OCI-LY1 (cell line): ENCODE data around the gene FKRP.

Experiments
- H2AFZ ChIP-seq: fragments of 200-600 bp; sonication (generic), shearing (Covaris generic); 2 replicates; pipeline ENCODE4 v1.6.0; 2014; ENCODE audit warnings: antibody characterized with exemption, mild to moderate bottlenecking, low read length
- H3F3A ChIP-seq: fragments of 200-600 bp; sonication (generic), shearing (Covaris generic); 2 replicates; pipeline ENCODE4 v1.6.0; 2014; ENCODE audit warnings: mild to moderate bottlenecking, antibody characterized with exemption, low read length, moderate library complexity; ENCODE audit not compliant: insufficient read depth
- H3K27ac ChIP-seq: fragments of 200-600 bp; sonication (generic); 2 replicates; pipeline ENCODE4 v1.5.1; 2014; ENCODE audit warnings: low read length, mixed run types, mild to moderate bottlenecking, low read depth; ENCODE audit not compliant: poor library complexity, severe bottlenecking
- H3K27me3 ChIP-seq: fragments of 200-600 bp; sonication (generic); 2 replicates; pipeline ENCODE4 v1.6.0; 2014; ENCODE audit warnings: antibody characterized with exemption, mild to moderate bottlenecking, low read length, moderate library complexity; ENCODE audit not compliant: insufficient read depth
- H3K36me3 ChIP-seq: fragments of 200-600 bp; sonication (generic); 2 replicates; pipeline ENCODE4 v1.6.1; 2014; ENCODE audit warnings: mild to moderate bottlenecking, antibody characterized with exemption, low read length, moderate library complexity, mixed read lengths; ENCODE audit not compliant: insufficient read depth
- H3K4me1 ChIP-seq: fragments of 200-600 bp; sonication (generic); 2 replicates; pipeline ENCODE4 v1.5.1; 2014; ENCODE audit warnings: mild to moderate bottlenecking, low read length, moderate library complexity; ENCODE audit not compliant: insufficient read depth, severe bottlenecking
- H3K4me2 ChIP-seq: fragments of 200-600 bp; sonication (generic), shearing (Covaris generic); 2 replicates; pipeline ENCODE4 v1.6.1; 2014; ENCODE audit warnings: low read length
- H3K4me3 ChIP-seq: fragments of 200-600 bp; sonication (generic); 2 replicates; pipeline ENCODE4 v1.5.1; 2014; ENCODE audit warnings: low read length, low read depth, mild to moderate bottlenecking, mixed read lengths; ENCODE audit not compliant: poor library complexity, severe bottlenecking
- H3K79me2 ChIP-seq: fragments of 200-600 bp; shearing (Covaris generic); 2 replicates; pipeline ENCODE4 v1.6.1; 2016; ENCODE audit warnings: mixed run types, low read length, mixed read lengths; ENCODE audit not compliant: insufficient read depth
- H3K9ac ChIP-seq: fragments of 200-600 bp; sonication (generic), shearing (Covaris generic); 2 replicates; pipeline ENCODE4 v1.6.1; 2014; ENCODE audit warnings: mild to moderate bottlenecking, low read length, mixed read lengths
- H3K9me2 ChIP-seq: fragments of 200-600 bp; sonication (generic), shearing (Covaris generic); 2 replicates; pipeline ENCODE4 v1.6.1; 2014; ENCODE audit warnings: low read depth, mild to moderate bottlenecking, low read length, mixed read lengths
- H3K9me3 ChIP-seq: fragments of 200-600 bp; shearing (Covaris generic); 2 replicates; pipeline ENCODE4 v1.6.1; 2014; ENCODE audit warnings: low read length, mixed read lengths
- H4K20me1 ChIP-seq: fragments of 200-600 bp; sonication (generic), shearing (Covaris generic); 2 replicates; pipeline ENCODE4 v1.6.0; 2016; ENCODE audit warnings: mild to moderate bottlenecking, low read length; ENCODE audit not compliant: insufficient read depth
- EZH2 ChIP-seq: fragments of 200-600 bp; sonication (generic), shearing (Covaris generic); IDR thresholded peaks from 2 replicates; pipeline ENCODE4 v1.8.0; 2017; ENCODE audit warnings: borderline replicate concordance, mixed run types, mild to moderate bottlenecking, antibody characterized with exemption, low read length, moderate library complexity, mixed read lengths
- TF ChIP-seq, protein P1 (sequence below): fragments of 200-600 bp; sonication (generic), shearing (Covaris generic); IDR thresholded peaks from 2 replicates; pipeline ENCODE4 v1.5.1; 2017; ENCODE audit warnings: mild to moderate bottlenecking, antibody characterized with exemption, low read length, moderate library complexity, mixed read lengths

The FKRP gene, protein sequence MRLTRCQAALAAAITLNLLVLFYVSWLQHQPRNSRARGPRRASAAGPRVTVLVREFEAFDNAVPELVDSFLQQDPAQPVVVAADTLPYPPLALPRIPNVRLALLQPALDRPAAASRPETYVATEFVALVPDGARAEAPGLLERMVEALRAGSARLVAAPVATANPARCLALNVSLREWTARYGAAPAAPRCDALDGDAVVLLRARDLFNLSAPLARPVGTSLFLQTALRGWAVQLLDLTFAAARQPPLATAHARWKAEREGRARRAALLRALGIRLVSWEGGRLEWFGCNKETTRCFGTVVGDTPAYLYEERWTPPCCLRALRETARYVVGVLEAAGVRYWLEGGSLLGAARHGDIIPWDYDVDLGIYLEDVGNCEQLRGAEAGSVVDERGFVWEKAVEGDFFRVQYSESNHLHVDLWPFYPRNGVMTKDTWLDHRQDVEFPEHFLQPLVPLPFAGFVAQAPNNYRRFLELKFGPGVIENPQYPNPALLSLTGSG

DNA sequence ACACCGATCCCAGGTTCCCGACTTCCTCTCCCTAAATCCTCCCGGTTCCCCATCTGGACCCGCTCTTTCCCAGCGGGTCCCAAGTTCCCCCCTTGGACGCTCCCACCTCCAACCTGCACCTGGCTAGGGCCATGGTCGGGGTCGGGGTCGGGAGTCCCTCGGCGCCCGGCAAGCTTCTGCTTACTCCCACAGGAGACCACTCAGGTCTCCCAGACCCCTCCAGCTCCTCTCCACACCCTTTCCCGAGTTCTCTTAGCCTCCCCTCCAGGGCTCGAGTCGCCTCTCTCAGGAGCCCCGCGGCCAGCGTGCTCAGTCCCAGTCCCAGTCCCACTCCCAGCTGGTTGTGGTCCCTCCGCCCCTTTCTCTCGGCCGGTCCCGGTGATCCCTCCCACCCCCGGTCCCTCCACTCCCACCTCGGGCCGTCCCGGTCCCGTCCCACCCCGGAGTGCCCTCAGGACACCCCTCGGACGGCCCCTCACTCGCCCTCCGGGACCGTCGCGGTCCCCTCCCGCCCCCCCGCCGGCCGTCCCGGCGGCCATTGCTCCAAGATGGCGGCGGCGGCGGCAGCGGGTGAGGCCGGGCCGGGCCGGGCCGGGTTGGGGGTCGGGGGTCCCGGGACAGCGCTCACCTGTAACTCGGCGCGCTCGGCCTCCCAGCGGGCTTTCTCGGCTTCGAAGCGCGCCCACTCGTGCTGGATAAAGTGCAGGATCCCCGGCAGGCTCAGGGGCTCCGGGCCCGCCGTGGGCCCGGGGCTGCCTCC lies at the start of gene FKRP:
FKRP (plus strand) TSS at position 537 of the 760 bp plus-strand sequence. CDS start 9,394 bp downstream, outside the sequence.
- no peak within 1 kb of the TSS for H2AFZ ChIP-seq
- peak within 1 kb of the TSS; percentile 2 for H3K27ac ChIP-seq
- no peaks in the 10 kb centered on the region for H3K9me3 ChIP-seq
- H3K4me1 ChIP-seq = peaks cover 49% of the 10 kb centered on the region
- H3K4me2 ChIP-seq = peak within 1 kb of the TSS; percentile 75
- H3K9me2 ChIP-seq = no peaks in the 10 kb centered on the region
- TF ChIP-seq EZH2 = no peak
- TF ChIP-seq, protein P1, sequence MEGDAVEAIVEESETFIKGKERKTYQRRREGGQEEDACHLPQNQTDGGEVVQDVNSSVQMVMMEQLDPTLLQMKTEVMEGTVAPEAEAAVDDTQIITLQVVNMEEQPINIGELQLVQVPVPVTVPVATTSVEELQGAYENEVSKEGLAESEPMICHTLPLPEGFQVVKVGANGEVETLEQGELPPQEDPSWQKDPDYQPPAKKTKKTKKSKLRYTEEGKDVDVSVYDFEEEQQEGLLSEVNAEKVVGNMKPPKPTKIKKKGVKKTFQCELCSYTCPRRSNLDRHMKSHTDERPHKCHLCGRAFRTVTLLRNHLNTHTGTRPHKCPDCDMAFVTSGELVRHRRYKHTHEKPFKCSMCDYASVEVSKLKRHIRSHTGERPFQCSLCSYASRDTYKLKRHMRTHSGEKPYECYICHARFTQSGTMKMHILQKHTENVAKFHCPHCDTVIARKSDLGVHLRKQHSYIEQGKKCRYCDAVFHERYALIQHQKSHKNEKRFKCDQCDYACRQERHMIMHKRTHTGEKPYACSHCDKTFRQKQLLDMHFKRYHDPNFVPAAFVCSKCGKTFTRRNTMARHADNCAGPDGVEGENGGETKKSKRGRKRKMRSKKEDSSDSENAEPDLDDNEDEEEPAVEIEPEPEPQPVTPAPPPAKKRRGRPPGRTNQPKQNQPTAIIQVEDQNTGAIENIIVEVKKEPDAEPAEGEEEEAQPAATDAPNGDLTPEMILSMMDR = no peak
- no peaks in the 10 kb centered on the region for H3K27me3 ChIP-seq
- H3K4me3 ChIP-seq = peak within 1 kb of the TSS; percentile 86
- no peaks in the 10 kb centered on the region for H3F3A ChIP-seq
- H4K20me1 ChIP-seq = no peaks in the 10 kb centered on the region
- H3K9ac ChIP-seq = peak within 1 kb of the TSS; percentile 91
- H3K36me3 ChIP-seq = peaks cover 19% of the 10 kb centered on the region; the same call in 1 of the 2 replicates
- H3K79me2 ChIP-seq = peaks cover 50% of the 10 kb centered on the region

DNA sequence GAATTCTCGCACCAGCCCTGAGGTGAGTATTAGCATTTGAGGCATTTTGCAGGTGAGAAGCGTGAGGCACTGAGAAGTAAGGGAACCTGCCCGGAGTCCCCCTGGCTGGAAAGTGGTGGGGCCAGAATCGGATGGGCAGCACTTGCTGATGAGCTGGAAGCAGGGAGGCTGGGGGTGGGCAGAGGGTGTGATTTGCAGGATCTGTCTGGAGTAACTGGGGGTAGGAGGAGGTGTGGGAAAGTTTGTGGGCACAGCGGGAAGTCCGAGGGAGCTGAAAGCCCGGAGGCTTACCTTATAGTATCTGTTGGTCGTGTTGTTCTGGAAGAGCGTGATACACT lies 49.0 kb upstream of the FKRP start:
- Histone ChIP-seq H2AFZ (no peak overlapping the region), H4K20me1 (no peaks in the 10 kb centered on the region), H3K9ac (no peak overlapping the region), H3K36me3 (peaks cover 85% of the 10 kb centered on the region), H3K79me2 (no peaks in the 10 kb centered on the region), H3K4me2 (no peak overlapping the region), H3K4me1 (no peaks in the 10 kb centered on the region), H3F3A (no peaks in the 10 kb centered on the region), H3K27ac (no peak overlapping the region), H3K9me2 (no peaks in the 10 kb centered on the region), H3K27me3 (no peaks in the 10 kb centered on the region), H3K4me3 (no peak overlapping the region), H3K9me3 (no peaks in the 10 kb centered on the region)
- TF ChIP-seq, protein P1 = no peak
- no peak for TF ChIP-seq EZH2

DNA sequence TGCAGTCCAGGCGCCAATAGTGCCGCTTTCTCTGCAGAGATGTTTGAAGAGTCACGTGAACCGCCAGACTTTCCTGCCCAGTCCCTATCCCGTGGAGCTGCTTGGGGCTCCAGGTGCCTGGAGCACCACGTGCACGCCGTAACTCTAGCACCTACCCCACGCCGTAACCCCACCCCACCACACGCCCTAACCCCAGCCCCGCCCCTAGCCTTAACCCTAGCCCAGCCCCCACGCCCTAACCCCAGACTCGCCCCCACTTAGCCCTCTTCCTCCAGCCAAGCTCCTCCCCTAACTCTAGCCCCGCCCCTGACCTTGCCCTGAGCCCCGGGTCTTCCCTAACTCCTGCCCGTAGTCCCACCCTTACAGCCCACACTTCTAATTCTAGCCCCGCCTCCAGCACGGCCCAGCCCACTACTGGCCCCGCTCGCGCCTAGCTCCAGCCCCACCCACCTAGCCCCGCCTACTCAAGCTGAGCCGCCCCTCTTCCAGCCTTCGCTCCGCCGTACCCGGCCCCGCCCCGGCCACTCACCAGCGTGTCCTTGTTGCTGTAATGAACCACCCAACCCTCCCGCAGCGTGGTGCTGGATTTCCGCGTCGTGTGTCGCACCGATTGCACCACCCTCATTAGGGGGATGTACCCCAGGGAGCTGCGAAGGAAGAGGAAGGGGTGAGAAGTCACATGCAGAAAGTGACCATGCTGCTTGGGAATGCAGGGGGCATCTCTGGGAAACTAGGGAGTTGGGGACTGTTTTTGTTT lies 48.5 kb upstream of the FKRP start:
- H3K4me2 ChIP-seq = no peak overlapping the region
- no peak overlapping the region for H3K4me3 ChIP-seq
- H3K27ac ChIP-seq = no peak overlapping the region

More for the DNA sequence above, 48.5 kb upstream of the FKRP start:
- Histone ChIP-seq H3K9me2 (no peaks in the 10 kb centered on the region), H2AFZ (no peak overlapping the region), H3K9ac (no peak overlapping the region), H3K79me2 (no peaks in the 10 kb centered on the region), H3K36me3 (peaks cover 85% of the 10 kb centered on the region), H3K4me1 (no peaks in the 10 kb centered on the region), H3K9me3 (no peaks in the 10 kb centered on the region), H3K27me3 (no peaks in the 10 kb centered on the region), H3F3A (no peaks in the 10 kb centered on the region), H4K20me1 (no peaks in the 10 kb centered on the region)
- TF ChIP-seq EZH2 = no peak
- TF ChIP-seq, protein P1 = no peak
